Left lung (tissue), 10 donors: ENCODE measurements around the gene TFIP11. TPM values are rescaled to one million over a fixed set of nuclear protein-coding genes. Genes with fewer than 3 reads are reported as not detected.

Experiments used
- ATAC-seq: fragments of 200-7000 bp; cut with Tn5 transposase; one replicate; pipeline ENCODE4 v1.9.1; 2020; ENCODE audit warnings: moderate library complexity
- DNase-seq, 4 donors: peaks; one replicate each; pipeline ENCODE4 v3.0.0-alpha.2; 2013 to 2020
- H3K27ac ChIP-seq, 2 donors: fragments of 200-600 bp; sonication (generic) in 1 of 2; one replicate each; pipeline versions ENCODE4 v1.5.0 to v1.8.0; 2020 to 2021
- H3K27me3 ChIP-seq, 2 donors: fragments of 200-600 bp; sonication (generic) in 1 of 2; one replicate each; pipeline versions ENCODE4 v1.5.0 to v1.8.0; 2020 to 2021
- H3K36me3 ChIP-seq, 2 donors: fragments of 200-600 bp; sonication (generic) in 1 of 2; one replicate each; pipeline versions ENCODE4 v1.5.0 to v1.8.0; 2020 to 2021
- H3K4me1 ChIP-seq, 2 donors: fragments of 200-600 bp; one replicate each; pipeline ENCODE4 v1.8.0; 2021
- H3K4me3 ChIP-seq, 2 donors: fragments of 200-600 bp; sonication (generic) in 1 of 2; one replicate each; pipeline versions ENCODE4 v1.5.0 to v1.8.0; 2020 to 2021; ENCODE audit warnings: mild to moderate bottlenecking in 1 of 2
- H3K9me3 ChIP-seq, 2 donors: fragments of 200-600 bp; sonication (generic) in 1 of 2; one replicate each; pipeline versions ENCODE4 v1.5.0 to v1.8.0; 2020 to 2021
- CTCF ChIP-seq, 2 donors: fragments of 200-600 bp; sonication (generic) in 1 of 2; IDR thresholded peaks; one replicate each; pipeline versions ENCODE4 v1.5.0 to v1.8.0; 2021; ENCODE audit warnings: antibody characterized with exemption in 2 of 2
- intact Hi-C, 2 donors: fragments of 100-400 bp; cut with DNase I; formaldehyde crosslinking; loops; one replicate each; pipeline versions ENCODE4 v1.11.2 to v1.14.2; 2022
- polyA plus RNA-seq, 6 donors: library from polyadenylated mRNA; unstranded; fragments of 120-200 nt; gene quantifications; one replicate each; pipeline ENCODE4 v1.2.1, GENCODE V29; 2013; ENCODE audit not compliant: insufficient read length in 6 of 6
- total RNA-seq, 2 donors: library from RNA; stranded (reverse); fragmentation: NEBNext Ultra II Directional; extraction: Animal tissue kit (Norgen Biotek cat#: 25700); gene quantifications; one replicate each; pipeline ENCODE4 v1.2.1, GENCODE V29; 2021
- donor health status: DM: no; HTN: yes; CAD: no.
- donor health status: DM: no; HTN: no; CAD: no.

Gene TFIP11
- total and polyA plus RNA-seq, 8 donors = 32.1 to 39.9 (median 36.8) TPM

- H3K27me3 ChIP-seq = no peaks in the 10 kb centered on the region
- no peak overlapping the region for H3K27ac ChIP-seq
- no peaks in the 10 kb centered on the region for H3K9me3 ChIP-seq
- no peak for TF ChIP-seq CTCF (IDR thresholded peaks at IDR 0.05)
- peaks cover 0 to 38% of the 10 kb centered on the region in 2 donors for H3K36me3 ChIP-seq
- ATAC-seq (no peak), DNase-seq (no peak)
- H3K4me1 ChIP-seq = no peaks in the 10 kb centered on the region
- H3K4me3 ChIP-seq = no peak overlapping the region
- intact Hi-C loops = no loop called here
These were observed 63.3 kb downstream of the TFIP11 start for GRCh38 chr22:26448941-26449340.

DNA sequence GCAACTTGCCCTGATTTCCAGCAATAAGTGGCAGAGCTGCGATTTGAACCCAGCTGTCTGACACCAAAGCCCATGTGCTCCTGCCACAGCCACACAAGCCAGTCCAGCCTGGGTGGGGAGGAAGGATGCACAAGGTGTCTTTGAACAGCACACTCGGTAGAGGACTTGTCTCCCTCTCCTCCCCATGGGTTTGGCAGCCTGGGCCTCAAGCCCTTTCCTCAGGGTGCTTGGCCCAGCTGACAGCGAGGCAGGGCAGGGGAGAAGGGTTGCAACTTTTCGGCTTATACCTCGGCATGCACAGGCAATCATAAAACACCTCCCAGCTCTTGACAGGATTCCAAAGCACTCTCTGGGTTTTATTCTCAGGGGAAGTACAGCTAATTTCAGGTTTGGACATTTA is 63.9 kb downstream of the TFIP11 start:
- H3K36me3 ChIP-seq = peaks cover 0 to 32% of the 10 kb centered on the region in 2 donors
- no peak overlapping the region for H3K4me3 ChIP-seq
- DNase-seq (no peak), ATAC-seq (no peak)
- no peak overlapping the region for H3K27ac ChIP-seq
- no peak for TF ChIP-seq CTCF (IDR thresholded peaks at IDR 0.05)
- no peaks in the 10 kb centered on the region for H3K9me3 ChIP-seq
- no peaks in the 10 kb centered on the region for H3K27me3 ChIP-seq
- no peaks in the 10 kb centered on the region for H3K4me1 ChIP-seq
- intact Hi-C loops = no loop called here

GRCh38 chr22:26447584-26448329 is 64.5 kb downstream of the TFIP11 start:
- no peak overlapping the region for H3K27ac ChIP-seq
- no peaks in the 10 kb centered on the region for H3K27me3 ChIP-seq
- TF ChIP-seq CTCF (IDR thresholded peaks at IDR 0.05) = no peak
- ATAC-seq (no peak), DNase-seq (no peak)
- no peaks in the 10 kb centered on the region for H3K4me1 ChIP-seq
- no peak overlapping the region for H3K4me3 ChIP-seq
- intact Hi-C loops = no loop called here
- peaks cover 0 to 26% of the 10 kb centered on the region in 2 donors for H3K36me3 ChIP-seq
- H3K9me3 ChIP-seq = no peaks in the 10 kb centered on the region

DNA sequence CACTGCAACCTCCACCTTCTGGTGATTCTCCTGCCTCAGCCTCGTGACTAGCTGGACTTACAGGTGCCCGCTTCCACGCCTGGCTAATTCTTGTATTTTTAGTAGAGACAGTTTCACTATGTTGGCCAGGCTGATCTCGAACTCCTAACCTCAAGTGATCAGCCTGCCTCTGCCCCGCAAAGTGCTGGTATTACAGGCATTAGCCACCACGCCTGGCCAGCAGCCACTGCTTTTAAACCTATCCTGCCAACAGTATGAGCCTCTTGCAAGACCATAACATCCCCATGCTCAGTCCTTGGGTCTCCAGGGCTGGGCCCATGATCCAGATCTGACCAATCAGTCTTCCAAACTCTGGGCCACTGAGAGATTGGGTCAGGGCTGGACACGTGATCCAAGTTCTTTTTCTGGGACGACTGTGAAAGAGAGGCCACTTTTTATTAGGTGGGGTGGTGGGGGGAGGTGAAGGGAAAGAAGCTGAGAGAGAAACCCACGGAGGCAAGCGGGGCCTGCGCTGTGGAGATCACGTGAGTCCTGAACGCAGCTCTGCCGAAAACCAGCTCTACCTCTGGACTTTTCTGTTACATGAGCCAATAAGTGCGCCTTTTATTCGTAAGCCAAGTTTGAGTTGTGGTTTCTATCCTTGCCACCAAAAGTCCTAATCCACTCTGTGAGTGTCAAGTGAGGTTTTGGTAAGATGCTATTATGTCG is 65.3 kb downstream of the TFIP11 start:
- ATAC-seq (no peak), DNase-seq (no peak)
- H3K9me3 ChIP-seq = no peaks in the 10 kb centered on the region
- H3K36me3 ChIP-seq = peaks cover 0 to 18% of the 10 kb centered on the region in 2 donors
- TF ChIP-seq CTCF (IDR thresholded peaks at IDR 0.05) = no peak
- no peak overlapping the region for H3K4me3 ChIP-seq
- intact Hi-C loops = no loop called here
- no peaks in the 10 kb centered on the region for H3K27me3 ChIP-seq
- no peak overlapping the region for H3K27ac ChIP-seq
- no peaks in the 10 kb centered on the region for H3K4me1 ChIP-seq

DNA sequence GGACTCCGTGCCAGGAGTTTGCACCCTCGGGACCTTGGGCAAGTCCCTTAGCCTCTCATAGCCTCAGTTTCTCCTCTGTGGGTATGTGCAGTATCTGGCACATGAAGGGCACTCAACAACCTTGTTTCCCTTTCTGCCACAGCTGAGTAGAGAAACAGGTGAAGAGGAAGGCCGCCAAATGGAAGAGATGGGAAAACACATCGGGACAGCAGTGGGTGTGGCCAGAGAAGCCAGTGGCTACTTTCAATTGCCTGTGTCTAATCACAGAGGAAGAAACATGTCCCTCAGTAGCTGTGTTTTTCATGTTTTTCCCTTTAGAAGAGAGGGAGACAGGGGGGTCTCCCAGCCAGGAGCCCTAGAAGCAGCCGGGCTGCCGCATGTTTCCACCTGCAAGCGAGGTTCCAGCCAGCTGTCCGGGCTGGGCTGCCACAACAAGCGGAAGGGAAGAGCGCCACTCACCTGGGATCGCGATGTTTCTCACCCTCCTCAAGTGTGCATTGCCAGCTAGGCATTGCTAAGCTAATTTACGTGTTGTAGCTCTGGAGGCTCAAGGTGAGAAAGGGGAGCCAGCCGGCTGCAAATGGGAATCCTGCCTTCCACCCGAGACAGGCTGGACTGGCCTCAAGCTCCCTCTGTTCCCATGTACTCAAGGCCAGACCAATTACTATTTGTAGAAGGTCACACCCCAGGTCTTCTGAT is 66.5 kb downstream of the TFIP11 start:
- Histone ChIP-seq H3K36me3 (peaks cover 0 to 8% of the 10 kb centered on the region in 2 donors), H3K4me3 (no peak overlapping the region), H3K27me3 (no peaks in the 10 kb centered on the region), H3K9me3 (no peaks in the 10 kb centered on the region), H3K27ac (no peak overlapping the region), H3K4me1 (no peaks in the 10 kb centered on the region)
- ATAC-seq = no peak
- intact Hi-C loops = no loop called here
- DNase-seq = no peak
- no peak for TF ChIP-seq CTCF (IDR thresholded peaks at IDR 0.05)
